ENCODE measurements around the gene NPTX1. TPM values are rescaled to one million over a fixed set of nuclear protein-coding genes. Genes with fewer than 3 reads are reported as not detected.

The NPTX1 gene
- total RNA-seq, 1 donor from 2014 or later = 0.10 TPM

- no peak for DNase-seq (ENCODE audit: low spot score)
- Mint-ChIP-seq H3K36me3 (ENCODE audit: low read depth, unreplicated experiment) (peaks cover 4% of the 10 kb centered on the region), H3K4me1 (ENCODE audit: unreplicated experiment) (no peaks in the 10 kb centered on the region), H3K27ac (ENCODE audit: unreplicated experiment) (peak overlapping the region; percentile 4), H3K9me3 (ENCODE audit: unreplicated experiment) (no peaks in the 10 kb centered on the region), H3K27me3 (ENCODE audit: unreplicated experiment) (peaks cover 10% of the 10 kb centered on the region), H3K4me3 (ENCODE audit: unreplicated experiment) (no peak overlapping the region)
- no peak for TF ChIP-seq CTCF (IDR thresholded peaks at IDR 0.05; ENCODE audit: unreplicated experiment)
Measured at GRCh38 chr17:80499560-80499959, 23.2 kb upstream of the NPTX1 start.

GRCh38 chr17:80498920-80499410, 22.6 kb upstream of the NPTX1 start:
- Mint-ChIP-seq H3K4me3 (ENCODE audit: unreplicated experiment) (no peak overlapping the region), H3K4me1 (ENCODE audit: unreplicated experiment) (no peaks in the 10 kb centered on the region), H3K36me3 (ENCODE audit: low read depth, unreplicated experiment) (peaks cover 4% of the 10 kb centered on the region), H3K27me3 (ENCODE audit: unreplicated experiment) (peaks cover 10% of the 10 kb centered on the region), H3K9me3 (ENCODE audit: unreplicated experiment) (no peaks in the 10 kb centered on the region), H3K27ac (ENCODE audit: unreplicated experiment) (peak overlapping the region; percentile 4)
- DNase-seq (ENCODE audit: low spot score) = no peak
- TF ChIP-seq CTCF (IDR thresholded peaks at IDR 0.05; ENCODE audit: unreplicated experiment) = no peak

GRCh38 chr17:80498242-80498919, 22.0 kb upstream of the NPTX1 start:
- no peak for DNase-seq (ENCODE audit: low spot score)
- no peak overlapping the region for H3K27ac Mint-ChIP-seq (ENCODE audit: unreplicated experiment)

GRCh38 chr17:80497726-80498241, 21.4 kb upstream of the NPTX1 start:
- Mint-ChIP-seq H3K4me1 (ENCODE audit: unreplicated experiment) (no peaks in the 10 kb centered on the region), H3K9me3 (ENCODE audit: unreplicated experiment) (no peaks in the 10 kb centered on the region), H3K4me3 (ENCODE audit: unreplicated experiment) (peak overlapping the region; percentile 0), H3K36me3 (ENCODE audit: low read depth, unreplicated experiment) (peaks cover 4% of the 10 kb centered on the region), H3K27me3 (ENCODE audit: unreplicated experiment) (peaks cover 10% of the 10 kb centered on the region), H3K27ac (ENCODE audit: unreplicated experiment) (no peak overlapping the region)
- TF ChIP-seq CTCF (IDR thresholded peaks at IDR 0.05; ENCODE audit: unreplicated experiment) = no peak
- no peak for DNase-seq (ENCODE audit: low spot score)

More at GRCh38 chr17:80498242-80498919, 22.0 kb upstream of the NPTX1 start:
- TF ChIP-seq CTCF (IDR thresholded peaks at IDR 0.05; ENCODE audit: unreplicated experiment) = no peak
- Mint-ChIP-seq H3K36me3 (ENCODE audit: low read depth, unreplicated experiment) (peaks cover 4% of the 10 kb centered on the region), H3K4me3 (ENCODE audit: unreplicated experiment) (peak overlapping the region; percentile 0), H3K27me3 (ENCODE audit: unreplicated experiment) (peaks cover 10% of the 10 kb centered on the region), H3K9me3 (ENCODE audit: unreplicated experiment) (no peaks in the 10 kb centered on the region), H3K4me1 (ENCODE audit: unreplicated experiment) (no peaks in the 10 kb centered on the region)

GRCh38 chr17:80494547-80494946, 18.1 kb upstream of the NPTX1 start:
- no peak for TF ChIP-seq CTCF (IDR thresholded peaks at IDR 0.05; ENCODE audit: unreplicated experiment)

More at GRCh38 chr17:80494547-80494946, 18.1 kb upstream of the NPTX1 start:
- Mint-ChIP-seq H3K4me1 (ENCODE audit: unreplicated experiment) (no peaks in the 10 kb centered on the region), H3K27ac (ENCODE audit: unreplicated experiment) (no peak overlapping the region), H3K4me3 (ENCODE audit: unreplicated experiment) (no peak overlapping the region), H3K27me3 (ENCODE audit: unreplicated experiment) (peaks cover 12% of the 10 kb centered on the region), H3K36me3 (ENCODE audit: low read depth, unreplicated experiment) (peaks cover 4% of the 10 kb centered on the region), H3K9me3 (ENCODE audit: unreplicated experiment) (no peaks in the 10 kb centered on the region)
- DNase-seq (ENCODE audit: low spot score) = no peak

Measured in endothelial cell (in vitro differentiated cells).